OCI-M1 (cell line): ENCODE data around the gene ZC3H12C.
"Not testable (repeated sequence)": the region's sequence is repeated elsewhere in the genome, so short reads cannot be mapped to it uniquely, and the experiment has no call there.

Experiments
- DNase-seq: peaks from one replicate; lab custom pipeline; 2025; lab: John Stamatoyannopoulos, UW

Gene ZC3H12C

DNA sequence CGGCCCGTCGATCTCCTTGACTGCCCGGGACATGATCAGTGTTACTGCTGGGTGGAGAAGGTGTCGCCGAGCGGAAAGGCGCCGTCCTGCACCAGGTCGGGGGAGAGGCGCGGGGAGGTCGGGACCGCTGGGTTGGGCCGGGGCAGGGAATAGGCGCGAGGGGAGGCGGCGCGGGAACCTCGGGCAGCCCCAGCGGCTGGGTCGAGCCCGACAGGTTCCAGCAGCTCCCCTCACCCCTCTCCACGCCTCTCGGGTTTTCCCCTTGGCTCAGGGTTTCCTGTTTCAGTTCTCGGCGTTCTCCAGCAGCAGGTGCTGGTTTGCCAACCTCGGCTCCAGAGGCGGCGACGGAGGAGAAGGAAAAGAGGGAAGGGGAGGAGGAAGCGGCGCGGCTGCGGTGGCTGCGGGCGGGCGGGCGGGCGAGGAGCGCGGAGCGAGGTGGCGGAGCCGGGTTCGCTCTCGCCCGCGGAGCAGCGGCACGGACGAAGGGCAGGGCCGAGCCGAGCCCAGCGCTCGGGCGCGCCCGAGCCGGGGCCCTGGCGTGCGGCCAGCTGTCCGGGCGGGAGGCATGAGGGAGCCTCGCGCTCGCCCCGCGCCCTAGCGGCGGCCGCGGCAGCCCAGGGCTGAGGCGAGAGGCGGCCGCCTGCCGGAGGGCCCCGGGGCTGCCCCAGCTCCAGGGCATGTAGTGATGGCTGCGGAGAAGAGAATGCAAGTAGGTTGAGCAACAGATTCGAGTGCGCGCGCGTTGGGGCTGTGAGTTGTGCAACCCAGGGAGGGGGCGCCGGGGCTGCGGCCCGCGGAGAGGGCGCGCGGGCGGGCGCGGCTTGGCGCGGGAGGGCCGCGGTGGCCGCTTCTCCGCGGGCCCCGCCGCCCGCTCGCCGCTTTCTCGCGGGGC lies at the start of gene ZC3H12C:
TSS of gene ZC3H12C (plus strand) at position 878 of the 892 bp plus-strand sequence. CDS start 20 bp downstream, outside the sequence.
- DNase-seq = peak; percentile 93

DNA sequence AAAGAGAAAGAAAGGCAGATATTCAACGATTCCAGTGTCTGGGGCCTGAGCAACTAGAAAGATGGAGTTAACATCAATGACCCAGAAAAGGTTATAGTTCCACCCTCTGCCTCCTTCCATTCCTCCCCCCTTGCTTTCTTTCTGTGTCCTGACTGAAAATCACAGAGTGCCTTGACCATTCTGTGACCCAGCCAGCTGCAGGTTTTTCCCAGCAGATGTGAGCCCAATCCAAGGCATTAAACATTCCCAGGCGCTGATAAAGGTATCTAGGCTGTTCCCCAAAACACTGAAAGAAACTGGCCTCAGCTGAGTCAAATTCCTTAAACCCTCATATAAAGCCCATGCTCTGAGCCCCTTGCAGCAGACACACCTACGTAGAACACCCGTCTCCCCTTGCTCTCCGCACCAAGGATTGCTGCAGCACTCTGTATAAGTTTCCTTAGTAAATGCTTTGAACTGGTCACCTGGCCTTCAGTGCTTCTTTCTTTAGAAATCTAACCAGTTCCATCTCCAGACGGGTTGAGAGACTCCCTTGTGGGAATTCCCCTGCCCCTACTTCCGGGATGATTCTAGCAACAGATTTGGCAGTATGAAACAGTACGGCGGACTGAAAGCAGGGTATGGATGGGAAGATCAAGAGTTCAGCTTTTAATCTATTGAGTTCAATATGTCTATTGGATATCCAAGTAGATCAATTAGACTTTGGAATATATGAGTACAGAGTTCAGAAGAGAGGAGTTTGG lies 48.8 kb upstream of the ZC3H12C start:
- DNase-seq = no peak

- no peak for DNase-seq
These were observed 46.3 kb upstream of the ZC3H12C start for GRCh38 chr11:110046775-110047380.

DNA sequence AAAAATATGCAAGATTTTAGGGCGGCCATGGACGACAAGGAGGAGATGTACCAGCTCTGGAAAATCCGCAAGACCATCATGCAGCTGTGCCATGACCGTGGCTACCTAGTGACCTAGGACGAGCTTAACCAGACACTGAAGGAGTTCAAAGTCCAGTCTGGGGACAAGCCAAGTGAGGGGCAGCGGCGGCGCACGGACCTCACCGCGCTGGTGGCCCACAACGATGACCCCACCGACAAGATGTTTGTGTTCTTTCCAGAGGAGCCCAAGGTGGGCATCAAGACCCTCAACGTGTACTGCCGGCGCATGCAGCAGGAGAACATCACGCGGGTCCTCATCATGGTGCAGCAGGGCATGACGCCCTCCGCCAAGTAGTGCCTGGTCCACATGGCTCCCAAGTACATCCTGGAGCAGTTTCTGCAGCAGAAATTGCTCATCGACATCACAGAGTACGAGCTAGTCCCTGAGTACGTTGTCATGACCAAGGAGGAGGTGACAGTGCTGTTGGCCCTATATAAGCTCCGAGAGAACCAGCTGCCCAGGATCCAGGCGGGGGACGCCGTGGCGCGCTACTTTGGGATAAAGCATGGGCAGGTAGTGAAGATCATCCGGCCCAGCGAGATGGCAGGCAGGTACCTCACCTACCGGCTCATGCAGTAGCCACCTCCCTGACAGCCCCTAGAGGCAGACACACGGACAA lies 43.5 kb upstream of the ZC3H12C start:
- no peak for DNase-seq

- DNase-seq = no peak
These were observed 43.0 kb upstream of the ZC3H12C start for GRCh38 chr11:110050201-110050506.

DNA sequence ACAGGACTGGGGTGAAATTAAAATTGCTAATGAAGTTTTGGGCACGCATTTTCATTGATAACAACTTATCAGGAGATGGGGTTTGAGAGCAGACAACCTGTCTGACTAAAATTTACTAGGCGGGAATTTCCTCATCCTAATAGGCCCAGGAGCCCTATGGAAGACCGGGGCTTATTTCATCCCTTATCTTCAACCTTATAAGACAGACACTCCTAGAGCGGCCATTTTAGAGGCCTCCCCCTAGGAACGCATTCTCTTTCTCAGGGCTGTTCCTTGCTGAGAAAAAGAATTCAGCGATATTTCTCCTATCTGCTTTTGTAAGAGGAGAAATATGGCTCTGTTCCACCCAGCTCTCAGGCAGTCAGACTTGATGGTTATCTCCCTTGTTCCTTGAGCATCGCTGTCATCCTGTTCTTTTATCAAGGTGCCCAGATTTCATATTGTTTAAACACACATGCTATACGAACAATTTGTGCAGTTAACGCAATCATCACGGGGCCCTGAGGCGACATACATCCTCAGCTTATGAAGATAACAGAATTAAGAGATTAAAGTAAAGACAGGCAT lies 39.3 kb upstream of the ZC3H12C start:
- DNase-seq = peak; percentile 57

GRCh38 chr11:110056956-110057355 lies 36.2 kb upstream of the ZC3H12C start:
- DNase-seq = no peak

GRCh38 chr11:110059706-110060463 lies 33.3 kb upstream of the ZC3H12C start:
- no peak for DNase-seq

DNA sequence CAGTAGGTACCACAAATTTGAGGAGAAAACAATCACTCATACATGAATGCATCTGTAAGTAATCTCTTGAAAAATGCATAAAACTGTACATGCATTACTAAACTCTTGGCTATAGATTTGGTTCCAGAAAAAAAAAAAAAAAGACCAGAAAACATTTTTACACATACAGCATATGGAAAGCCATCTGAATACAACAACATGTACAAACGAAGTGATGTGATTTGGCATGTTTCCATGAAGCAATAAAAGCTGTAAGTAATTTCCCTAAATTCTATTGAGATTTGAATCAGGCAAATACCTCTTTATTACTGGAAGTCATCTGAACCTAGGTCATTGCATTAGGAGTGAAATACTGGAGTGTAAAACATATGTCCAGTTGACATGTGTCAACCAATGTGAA lies 31.9 kb upstream of the ZC3H12C start:
- DNase-seq = no peak

- DNase-seq = no peak
These were observed 30.9 kb upstream of the ZC3H12C start for GRCh38 chr11:110062247-110062646.

DNA sequence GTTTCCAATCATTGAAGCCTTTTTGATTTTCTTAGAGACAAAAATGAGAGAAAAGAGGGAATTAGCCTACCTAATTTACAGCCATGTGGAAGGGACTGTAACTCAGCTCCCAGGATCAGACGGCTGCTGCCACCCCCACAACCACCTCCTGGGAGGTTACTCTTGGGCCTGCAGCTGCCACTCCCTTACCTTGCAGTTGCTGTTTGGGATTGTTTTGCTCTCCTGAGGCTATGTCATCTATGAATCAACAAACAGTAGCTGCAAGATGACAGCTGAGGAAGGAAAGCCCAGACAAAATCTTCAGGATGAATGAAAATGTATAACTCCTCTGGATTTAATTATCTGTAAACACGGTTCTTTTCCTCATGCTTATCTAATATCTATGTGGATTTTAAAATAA lies 28.0 kb upstream of the ZC3H12C start:
- no peak for DNase-seq

DNA sequence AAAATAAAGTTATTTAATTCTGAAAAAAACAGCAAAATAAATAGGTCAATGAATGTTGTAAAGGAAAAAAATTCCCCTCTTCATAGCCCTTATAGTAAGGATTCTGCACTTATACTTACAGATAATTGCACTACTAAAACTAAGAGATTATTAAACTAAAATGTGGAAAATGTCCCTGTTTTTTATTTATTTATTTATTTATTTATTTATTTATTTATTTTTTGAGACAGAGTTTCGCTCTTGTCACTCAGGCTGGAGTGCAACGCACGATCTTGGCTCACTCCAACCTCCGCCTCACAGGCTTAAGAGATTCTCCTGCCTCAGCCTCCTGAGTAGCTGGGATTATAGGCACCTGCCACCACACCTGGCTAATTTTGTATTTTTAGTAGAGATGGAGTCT lies 25.2 kb upstream of the ZC3H12C start:
- DNase-seq = not testable (repeated sequence)

GRCh38 chr11:110069158-110069737 lies 23.9 kb upstream of the ZC3H12C start:
- peak; percentile 85 for DNase-seq

DNA sequence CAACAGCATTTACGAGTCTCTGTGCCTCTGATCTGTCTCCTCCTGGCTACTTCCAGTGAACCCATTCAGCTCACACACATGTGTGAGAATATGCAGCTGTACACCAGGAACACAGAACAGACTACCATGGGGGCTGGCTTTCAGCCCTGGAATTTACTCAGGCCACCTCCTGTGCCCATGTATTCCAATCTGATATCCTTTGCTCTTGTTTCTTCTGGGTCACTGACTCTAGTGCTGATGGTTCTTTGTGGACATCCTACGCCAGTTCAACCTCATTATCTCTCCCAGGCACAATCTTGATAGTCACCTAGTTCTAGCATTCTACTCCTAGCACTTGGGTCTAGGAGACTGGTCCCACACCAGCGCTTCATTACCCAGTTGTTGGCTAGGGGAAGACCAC lies 23.0 kb upstream of the ZC3H12C start:
- DNase-seq = no peak

GRCh38 chr11:110071197-110071596 lies 22.0 kb upstream of the ZC3H12C start:
- no peak for DNase-seq

GRCh38 chr11:110072930-110073329 lies 20.3 kb upstream of the ZC3H12C start:
- no peak for DNase-seq

DNA sequence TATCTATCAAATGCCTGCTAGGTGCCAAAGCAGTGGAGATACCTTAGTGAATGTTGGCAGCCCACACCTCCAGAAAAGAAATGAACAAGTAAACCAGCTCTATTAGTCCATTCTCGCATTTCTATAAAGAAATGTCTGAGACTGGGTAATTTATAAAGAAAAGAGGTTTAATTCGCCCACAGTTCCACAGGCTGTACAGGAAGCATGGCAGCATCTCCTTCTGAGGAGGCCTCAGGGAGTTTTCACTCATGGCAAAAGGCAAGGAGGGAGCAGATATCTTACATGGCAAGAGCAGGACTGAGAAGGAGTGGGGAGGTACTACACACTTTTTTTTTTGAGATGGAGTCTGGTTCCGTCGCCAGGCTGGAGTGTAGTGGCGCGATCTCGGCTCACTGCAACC lies 18.7 kb upstream of the ZC3H12C start:
- DNase-seq = no peak

DNA sequence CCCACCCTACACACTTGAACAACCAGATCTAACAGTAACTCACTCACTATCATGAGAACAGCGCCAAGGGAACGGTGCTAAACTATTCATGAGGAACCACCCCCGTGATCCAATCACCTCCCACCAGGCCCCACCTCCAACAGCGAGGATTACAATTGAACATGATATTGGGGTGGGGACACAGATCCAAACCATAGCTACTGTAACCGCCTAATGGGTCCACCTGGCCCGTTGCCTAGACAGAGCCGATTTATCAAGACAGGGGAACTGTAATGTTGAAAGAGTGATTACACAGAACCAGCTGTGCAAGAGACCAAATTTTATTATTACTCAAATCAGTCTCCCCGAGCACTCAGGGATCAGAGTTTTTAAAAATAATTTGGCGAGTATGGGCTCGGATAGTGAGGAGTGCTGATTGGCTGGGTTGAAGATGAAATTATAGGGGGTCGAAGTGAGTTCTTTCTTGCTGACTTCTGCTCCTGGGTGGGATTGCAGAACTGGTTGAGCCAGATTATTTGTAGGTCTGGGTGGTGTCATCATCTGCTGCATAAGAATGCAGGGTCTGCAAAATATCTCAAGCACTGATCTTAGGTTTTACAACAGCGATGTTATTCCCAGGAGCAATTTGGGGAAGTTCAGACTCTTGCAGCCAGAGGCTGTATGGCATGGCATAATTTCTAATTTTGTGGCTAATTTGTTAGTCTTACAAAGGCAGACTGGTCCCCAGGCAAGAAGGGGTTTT lies 17.9 kb upstream of the ZC3H12C start:
- no peak for DNase-seq

DNA sequence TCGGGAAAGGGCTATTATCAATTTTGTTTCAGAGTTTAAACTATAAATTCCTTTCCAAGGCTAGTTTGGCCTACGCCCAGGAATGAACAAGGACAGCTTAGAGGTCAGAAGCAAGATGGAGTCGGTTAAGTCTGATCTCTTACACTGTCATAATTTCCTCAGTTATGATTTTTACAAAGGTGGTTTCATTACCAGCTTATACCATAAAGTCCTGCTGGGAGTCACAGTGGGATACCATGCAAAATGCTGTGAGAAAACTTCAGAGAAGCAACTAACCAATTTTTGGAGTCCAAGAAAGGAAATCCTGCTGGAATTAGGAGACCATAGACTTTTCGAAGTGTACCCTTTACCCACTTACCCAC lies 17.4 kb upstream of the ZC3H12C start:
- DNase-seq = no peak

GRCh38 chr11:110076371-110076965 lies 16.7 kb upstream of the ZC3H12C start:
- peak; percentile 76 for DNase-seq
